Amygdala (tissue), 56 donors: ENCODE measurements around the gene CCDC71L.
"Not testable (repeated sequence)": the region's sequence is repeated elsewhere in the genome, so short reads cannot be mapped to it uniquely, and the experiment has no call there.

Source experiments
- DNase-seq, 56 donors: peaks; one replicate each; lab custom pipeline; 2025; lab: John Stamatoyannopoulos, UW

CCDC71L gene

DNA sequence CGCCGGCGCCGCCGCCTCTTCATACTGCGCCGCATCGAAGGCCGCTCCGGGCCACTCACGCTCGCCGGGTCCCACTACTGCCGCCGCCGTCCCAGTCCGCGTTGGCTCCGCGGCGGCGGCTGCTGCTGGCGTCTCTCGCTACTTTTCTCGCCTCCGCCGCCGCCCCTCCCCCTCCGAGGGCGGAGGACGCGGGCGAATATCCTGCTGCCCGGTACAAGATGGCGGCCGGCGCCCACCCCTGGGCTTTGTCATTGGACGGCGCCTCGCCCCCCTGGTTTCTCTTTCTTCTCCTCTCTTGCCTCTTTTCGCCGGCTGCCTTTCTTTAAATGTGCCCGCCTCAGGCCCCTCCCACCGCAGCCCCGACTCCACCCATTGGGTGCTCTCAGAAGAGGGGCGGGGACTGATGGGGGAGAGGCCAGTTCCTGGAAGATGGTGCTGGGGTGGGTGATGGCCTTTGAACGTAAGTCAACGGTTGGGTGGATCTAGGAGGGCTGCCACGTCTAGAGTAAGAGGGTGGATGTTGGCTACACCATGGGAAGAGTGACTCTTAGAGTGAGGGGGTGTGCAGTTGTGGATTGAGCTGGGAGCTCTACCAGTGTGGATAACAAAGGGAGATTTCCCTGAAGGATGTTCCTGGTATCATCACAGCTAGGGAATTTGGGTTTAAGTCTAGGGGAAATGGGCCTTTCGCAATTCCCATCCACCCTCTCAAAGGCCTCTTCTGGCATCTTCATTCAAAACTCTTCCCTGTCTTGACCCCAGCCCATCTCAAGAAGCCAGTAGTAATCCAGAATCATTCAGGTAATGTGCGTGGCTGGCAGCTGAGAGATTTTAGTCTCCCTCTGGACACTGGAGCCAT, at the start of gene CCDC71L:
Gene CCDC71L, minus strand, starts transcription at position 297 of the 859 bp plus-strand sequence. Its CDS starts 262 bp downstream, at position 35.
- peak; percentile 16 to 94 (median 80) for DNase-seq

DNA sequence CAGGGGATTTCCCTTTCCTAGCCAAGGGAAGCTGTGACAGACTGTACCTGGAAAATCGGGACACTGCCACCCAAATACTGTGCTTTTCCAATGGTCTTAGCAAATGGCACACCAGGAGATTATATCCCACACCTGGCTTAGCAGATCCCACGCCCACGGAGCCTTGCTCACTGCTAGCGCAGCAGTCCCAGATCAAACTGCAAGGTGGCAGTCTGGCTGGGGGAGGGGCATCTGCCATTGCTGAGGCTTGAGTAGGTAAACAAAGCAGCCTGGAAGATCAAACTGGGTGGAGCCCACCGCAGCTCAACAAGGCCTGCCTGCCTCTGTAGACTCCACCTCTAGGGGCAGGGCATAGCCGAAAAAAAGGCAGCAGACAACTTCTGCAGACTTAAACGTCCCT, 48.6 kb upstream of the CCDC71L start:
- not testable (repeated sequence) for DNase-seq

DNA sequence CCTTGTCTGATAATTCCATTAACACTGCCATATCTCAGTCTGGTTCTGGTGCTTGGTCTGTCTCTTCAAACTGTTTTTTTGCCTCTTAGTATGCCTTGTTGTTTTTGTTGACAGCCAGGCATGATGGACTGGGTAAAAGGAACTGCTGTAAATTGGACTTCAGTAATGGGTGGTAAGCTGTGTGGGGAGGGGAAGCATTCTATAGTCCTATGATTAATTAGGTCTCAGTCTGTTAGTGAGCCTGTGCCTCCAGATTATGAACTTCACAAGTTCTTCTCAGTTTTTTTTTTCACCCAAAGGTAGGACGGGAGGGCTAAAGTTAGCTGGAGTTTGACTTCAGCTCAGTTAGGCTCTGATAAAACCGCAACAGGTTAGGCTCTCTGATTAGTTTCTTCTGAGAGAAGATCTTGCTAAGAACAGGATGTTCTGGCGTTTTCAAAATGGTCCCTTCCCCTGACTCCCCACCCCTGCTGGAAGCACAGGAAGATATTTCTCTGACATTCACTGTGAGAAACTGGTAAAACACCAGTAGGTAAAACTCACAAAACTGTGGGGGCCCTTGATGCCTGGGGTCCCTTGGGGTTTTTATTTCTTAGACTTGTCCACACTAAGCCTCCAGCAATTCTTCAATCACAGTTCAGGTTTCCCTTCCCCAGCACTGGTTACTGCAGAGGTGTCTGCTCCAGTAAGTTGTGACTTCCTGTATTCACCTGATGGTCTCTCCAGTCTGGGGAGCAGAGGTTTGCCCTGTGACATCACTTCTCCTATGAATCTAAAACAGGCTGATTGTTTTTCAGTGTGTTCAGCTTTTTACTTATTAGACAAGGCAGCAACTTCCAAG, 43.3 kb upstream of the CCDC71L start:
- DNase-seq: no peak

DNA sequence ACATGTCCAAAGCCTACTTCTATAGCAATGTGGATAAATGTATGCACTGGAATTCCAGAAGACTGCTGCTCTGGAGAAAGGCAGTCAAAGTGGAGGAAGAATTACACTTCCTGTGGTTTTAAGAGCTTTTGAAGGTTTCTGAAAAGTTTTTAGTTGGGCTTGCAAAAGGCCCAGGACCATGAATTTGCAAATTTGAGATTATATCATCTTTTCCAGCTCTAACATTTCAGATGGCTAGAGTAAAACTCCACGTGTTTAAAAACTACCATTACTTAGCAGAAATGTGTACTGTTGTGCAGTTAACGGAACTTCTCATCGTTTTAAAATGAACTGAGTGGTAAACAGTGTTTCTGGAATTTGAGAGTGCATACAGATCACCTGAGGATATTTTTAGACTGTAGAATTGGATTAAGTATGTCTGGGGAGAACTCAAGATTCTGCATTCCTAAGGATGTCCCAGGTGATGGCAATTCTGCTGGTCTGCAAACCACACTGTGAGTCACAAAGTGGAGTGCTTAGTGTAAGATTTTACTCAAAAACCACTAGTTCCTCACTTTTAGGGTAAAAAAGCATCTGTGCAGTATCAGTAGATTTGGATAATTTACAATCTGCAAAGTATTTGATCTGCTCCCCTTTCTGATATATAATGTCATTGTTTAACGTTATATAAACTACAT, 32.9 kb upstream of the CCDC71L start:
- DNase-seq: no peak

DNA sequence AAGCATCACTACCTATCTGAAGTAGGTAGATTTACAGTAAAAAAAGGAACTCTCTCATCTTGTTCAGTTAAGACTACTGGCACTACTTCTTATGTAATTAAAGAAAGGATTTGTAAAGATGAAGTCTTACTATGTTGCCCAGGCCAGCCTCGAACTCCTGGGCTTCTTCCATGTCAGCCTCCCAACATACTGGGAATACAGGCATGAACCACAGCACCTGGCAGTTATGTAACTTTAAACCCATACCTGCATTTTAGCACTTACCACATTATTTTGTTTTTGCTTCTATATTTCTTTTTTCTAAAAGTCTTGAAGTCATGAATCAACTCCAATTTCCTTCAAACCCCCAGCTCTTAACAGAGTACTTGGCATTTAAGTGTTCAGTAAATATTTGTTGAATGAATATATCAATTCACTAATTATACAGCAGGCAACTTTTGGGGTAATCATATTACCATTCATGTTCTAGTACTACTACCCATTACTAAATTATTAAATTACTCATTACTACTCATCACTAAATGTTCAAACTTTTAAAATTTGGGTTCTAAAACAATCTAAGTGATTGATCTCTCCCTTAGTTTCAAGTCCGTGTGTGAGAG, 31.6 kb upstream of the CCDC71L start:
- DNase-seq: no peak

DNA sequence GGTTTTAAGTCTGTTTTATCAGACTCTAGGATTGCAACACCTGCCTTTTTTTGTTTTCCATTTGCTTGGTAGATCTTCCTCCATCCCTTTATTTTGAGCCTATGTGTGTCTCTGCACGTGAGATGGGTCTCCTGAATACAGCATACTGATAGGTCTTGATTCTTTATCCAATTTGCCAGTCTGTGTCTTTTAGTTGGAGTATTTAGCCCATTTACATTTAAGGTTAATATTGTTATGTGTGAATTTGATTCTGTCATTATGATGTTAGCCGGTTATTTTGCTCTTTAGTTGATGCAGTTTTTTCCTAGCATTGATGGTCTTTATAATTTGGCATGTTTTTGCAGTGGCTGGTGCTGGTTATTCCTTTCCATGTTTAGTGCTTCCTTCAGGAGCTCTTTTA, 27.2 kb upstream of the CCDC71L start:
- not testable (repeated sequence) for DNase-seq

DNA sequence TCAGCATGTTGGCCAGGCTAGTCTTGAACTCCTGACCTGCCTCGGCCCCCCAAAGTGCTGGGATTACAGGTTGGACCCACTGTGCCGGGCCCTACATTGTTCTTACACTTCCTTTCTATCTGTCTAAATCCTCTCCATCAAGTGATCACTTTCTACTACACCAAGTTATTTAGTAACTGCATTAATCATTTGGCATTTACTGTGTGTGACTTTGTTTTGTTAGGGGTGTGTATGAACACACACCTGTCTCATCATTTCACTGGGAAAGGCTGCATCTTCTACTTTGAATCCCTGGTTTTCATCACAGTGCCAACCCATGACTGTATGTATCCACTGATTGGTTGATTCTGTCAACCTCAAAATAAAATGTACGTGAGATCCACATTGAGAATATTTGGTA, 23.0 kb upstream of the CCDC71L start:
- no peak for DNase-seq

DNA sequence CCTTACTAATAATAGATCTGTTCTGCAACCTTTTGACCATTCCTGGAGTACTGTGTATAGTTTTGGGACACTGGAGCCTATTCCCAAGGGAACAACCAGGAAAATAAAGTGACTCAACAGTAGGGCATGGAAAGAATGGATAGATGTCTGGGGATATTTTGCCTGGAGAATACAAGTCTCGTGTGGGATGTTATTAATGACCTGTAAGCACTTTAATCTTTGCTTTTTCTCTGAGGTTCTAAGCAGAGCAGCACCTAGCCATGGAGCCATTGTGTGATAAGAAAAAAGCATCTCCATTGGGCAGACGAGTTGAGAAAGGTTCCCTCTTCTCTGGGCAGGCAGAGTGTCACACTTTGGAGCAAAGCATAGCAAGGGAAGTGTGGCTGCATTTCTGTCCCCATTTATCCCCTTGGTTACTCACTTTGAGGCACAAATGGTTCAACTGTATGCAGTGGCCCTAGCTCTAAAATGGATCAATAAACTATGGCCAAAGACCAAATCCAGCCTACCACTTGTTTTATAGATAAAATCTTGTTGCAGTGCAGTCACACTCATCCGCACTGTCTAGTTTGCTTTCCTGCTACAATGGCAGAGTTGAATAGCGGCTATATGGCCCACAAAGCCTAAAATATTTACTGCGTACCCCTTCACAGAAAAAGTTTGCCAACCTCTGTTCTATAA, 21.0 kb upstream of the CCDC71L start:
- no peak for DNase-seq

DNA sequence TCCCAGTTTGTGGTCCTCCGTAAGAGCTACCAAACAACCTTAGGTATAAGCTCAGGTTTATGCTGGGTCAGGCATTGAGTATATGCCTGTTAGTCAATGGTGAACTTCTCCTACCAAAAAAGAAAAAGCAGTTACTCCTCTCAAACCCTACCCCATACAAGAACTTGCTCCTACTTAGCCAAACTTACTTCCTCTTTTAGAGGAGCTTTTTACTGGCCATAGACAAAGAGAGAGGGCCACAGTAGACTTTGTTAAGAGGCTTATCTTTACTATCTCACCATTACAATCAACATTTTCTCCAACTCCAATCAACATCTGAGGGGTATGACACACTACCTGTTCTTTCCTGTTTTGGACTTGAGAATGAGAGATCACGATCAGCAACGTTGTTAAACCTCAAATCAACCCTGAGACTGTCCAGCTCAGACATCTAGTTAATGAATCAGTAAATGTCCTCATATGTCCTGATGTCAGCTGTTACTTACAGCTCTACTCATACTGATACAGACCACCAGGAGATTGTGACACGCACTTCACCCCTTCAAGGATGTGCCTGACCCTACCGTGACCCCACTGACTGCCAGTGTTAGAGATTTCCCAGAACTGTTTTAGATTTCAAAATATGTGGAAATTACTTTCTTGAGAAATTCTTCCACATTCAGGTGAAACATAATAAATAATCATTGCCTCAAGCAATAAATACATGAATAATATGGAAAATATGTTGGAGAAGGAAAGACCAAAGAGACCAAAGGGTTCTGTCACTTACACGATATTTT, 18.4 kb upstream of the CCDC71L start:
- DNase-seq: no peak

DNA sequence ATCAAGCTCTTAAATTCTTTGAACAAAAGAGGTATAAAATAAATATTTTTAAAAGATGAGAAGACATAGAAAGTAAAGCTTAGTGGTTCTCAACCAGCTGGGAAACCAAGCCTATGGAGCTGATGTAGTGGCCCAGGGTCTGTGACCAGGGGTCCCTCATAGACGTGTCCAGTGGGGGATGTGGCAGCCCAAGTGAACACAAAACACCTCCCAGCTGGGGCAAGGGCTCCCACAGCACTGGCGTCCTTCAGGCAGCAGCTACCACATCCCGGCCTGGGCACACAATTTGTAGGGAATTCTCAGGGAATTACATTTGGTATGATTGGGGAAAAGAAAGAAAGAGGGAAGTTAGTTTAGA, 17.8 kb upstream of the CCDC71L start:
- DNase-seq: no peak

DNA sequence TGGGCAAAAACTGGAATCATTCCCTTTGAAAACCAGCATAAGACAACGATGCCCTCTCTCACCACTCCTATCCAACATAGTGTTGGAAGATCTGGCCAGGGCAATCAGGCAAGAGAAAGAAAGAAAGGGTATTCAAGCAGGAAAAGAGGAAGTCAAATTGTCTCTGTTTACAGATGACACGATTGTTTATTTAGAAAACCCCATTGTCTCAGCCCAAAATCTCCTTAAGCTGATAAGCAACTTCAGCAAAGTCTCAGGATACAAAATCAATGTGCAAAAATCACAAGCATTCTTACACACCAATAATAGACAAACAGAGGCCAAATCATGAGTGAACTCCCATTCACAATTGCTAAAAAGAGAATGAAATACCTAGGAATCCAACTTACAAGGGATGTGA, 15.5 kb upstream of the CCDC71L start:
- not testable (repeated sequence) for DNase-seq

DNA sequence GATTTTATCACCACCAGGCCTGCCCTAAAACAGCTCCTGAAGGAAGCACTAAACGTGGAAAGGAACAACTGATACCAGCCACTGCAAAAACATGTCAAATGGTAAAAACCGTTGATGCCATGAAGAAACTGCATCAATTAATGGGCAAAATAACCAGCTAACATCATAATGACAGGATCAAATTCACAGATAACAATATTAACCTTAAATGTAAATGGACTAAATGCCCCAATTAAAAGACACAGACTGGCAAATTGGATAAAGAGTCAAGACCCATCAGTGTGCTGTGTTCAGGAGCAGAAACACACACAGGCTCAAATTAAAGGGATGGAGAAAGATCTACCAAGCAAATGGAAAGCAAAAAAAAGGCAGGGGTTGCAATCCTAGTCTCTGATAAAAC, 12.7 kb upstream of the CCDC71L start:
- not testable (repeated sequence) for DNase-seq

DNA sequence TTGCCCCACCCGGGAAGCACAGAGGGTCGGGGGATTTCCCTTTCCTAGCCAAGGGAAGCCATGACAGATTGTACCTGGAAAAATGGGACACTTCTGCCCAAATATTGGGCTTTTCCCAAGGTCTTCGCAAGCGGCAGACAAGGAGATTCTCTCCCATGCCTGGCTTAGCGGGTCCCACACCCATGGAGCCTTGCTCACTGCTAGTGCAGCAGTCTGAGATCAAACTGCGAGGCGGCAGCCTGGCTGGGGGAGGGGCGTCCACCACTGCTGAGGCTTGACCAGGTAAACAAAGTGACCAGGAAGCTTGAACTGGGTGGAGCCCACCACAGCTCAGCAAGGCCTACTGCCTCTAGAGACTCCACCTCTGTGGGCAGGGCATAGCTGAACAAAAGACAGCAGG, 11.0 kb upstream of the CCDC71L start:
- not testable (repeated sequence) for DNase-seq

DNA sequence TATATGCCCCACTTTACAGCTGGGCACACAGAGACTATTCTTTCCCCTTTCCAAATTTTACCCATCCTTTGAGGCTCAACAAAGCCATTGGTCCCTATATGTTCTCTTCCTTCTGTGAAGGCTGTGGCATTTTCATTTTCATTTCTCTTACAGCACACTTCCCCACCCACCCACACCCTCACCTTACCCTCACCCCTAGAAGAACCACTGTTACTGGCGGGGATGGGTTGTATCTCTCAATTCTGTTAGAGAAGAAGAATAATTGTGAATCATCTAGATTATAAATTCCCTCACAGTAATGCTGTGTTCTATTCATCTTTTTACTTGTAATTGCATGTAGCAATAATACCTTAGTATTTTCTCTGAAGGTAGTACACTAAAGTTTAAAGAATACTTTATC, 10.2 kb upstream of the CCDC71L start:
- DNase-seq: no peak

DNA sequence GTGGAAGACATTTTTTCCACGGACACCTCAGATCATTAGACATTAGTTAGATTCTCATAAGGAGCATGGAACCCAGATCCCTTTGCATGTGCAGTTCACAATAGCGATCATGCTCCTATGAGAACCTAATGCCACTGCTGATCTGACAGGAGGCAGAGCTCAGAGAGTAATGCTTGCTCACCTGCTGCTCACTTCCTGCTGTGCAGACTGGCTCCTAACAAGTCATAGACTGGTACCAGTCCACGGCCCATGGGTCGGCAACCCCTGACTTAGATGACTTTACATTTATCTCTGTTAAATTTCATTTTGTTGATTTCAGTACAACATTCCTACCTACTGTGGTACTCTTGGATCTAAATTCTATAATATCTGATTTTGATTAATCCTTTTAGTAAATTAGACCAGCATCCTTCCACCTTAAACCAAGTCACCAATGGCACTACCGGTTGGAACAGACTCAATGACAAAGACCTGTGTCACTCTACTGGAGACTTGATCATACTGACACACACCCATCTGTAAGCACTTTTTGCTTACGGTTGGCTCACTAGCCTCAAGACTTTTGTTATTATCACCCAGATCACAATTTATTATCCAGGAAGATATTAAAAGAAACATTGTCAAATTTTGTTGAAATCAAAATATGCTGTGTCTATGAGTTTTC, 8.0 kb upstream of the CCDC71L start:
- DNase-seq: no peak

DNA sequence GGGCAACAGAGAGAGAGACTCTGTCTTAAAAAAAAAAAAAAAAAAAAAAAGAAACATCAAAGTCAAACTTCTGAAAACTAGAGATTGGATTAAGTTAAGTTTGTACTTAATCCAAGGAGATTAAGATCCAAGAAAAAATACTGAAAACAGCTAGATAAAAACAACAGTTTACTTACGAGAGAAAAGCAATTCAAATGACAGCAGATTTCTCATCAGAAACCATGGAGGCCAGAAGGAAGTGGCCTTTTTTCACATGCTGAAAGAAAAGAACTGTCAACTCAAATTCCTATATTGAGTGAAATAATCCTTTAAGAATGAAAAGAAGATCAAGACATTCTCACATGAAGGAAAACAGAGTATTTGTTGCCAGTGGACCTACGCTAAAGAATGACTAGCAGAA, 5.4 kb upstream of the CCDC71L start:
- no peak for DNase-seq

DNA sequence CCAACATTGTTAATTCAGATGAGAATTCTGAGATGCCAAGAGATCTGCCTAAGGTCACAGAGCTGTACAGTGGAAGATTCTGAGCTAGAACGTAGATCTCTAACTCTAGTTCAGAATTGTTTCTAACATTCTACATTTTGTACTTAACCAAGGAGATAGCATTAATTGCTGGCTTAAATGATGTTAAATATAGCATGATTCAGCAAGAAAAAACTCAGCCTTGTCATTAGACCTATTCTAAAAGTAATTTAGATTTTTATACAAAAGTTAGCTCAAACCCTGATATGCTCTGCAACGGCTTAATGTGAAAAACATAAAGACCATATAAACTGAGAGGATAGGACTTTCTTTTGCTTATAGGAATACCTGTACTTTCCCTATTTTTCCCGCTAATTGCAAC, 3.4 kb upstream of the CCDC71L start:
- DNase-seq: no peak

DNA sequence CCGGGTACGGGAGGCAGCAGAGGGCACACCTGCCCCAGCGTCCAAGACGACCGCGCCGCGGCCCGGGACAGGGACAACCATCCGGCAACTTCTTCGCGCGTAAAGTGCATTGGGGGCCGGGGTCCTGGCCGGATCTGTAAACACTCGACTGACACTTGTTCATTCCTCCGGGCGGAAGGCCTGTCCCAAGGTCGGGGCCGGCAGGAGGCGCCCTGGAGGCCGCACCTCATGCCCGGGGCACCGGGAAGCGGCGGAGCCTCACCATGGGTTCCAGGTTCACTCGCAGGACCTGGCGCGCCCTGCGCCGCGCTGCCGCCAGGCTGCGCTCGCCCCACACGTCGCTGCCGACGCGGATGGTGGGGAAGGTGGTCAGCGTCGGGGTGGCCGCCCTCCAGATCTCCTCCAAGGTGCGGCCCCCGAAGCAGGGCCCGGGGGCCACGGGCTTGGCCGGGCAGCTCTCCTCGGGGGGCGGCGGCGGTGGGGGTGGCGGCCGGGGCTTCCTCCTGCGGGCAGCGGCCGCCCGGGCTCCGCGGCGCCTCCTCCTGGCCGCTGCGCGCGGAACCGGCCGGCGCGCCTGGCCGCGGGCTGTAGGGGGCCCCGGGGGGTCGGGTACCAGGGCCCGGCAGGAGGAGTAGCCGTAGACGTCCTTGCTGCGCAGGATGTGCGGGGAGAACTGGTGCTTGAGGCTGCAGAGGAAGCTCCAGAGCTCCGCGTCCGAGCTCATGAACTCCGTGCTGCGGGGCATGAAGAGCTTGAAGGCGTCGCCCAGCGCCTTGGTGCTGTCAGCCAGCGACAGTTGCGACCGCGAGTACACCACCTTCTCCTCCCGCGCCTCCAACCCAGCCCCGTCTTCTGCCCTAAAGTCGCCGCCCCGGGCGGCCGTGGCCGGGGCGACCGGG, 746 bp downstream of the CCDC71L start:
- peak in 43 of 56 donors; percentile 2 to 64 (median 32) for DNase-seq
